ENCODE results near the gene TLX2.

- TF ChIP-seq CTCF (IDR thresholded peaks at IDR 0.05) (no peak), POLR2AphosphoS5 (IDR thresholded peaks at IDR 0.05) (no peak), POLR2A (IDR thresholded peaks at IDR 0.05) (no peak)
Measured at GRCh38 chr2:74514368-74515270, at the start of gene TLX2.

Data from breast epithelium (tissue), 3 donors.